ENCODE measurements around the gene PBX3.

The PBX3 gene

GRCh38 chr9:125959951-125960619 is 212.9 kb downstream of the PBX3 start:
- TF ChIP-seq CTCF (conservative IDR thresholded peaks at IDR 0.05) (no peak), ZFX (IDR thresholded peaks at IDR 0.05) (no peak)
- H3K27ac ChIP-seq, result no peak overlapping the region

DNA sequence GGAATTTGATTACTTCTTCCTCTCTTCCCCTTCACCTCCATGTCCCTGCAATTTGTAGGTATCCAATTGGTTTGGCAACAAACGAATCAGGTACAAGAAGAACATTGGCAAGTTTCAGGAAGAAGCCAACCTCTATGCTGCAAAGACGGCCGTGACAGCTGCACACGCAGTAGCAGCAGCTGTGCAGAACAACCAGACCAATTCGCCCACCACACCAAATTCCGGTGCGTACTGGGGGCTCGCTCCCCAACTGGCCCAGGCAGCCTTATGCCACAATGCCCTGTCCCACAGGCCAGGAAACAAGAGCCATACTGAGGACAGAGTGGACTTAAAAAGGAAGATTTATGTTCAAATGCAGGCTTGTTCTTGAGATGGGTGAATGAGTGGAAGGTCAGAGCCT is 213.5 kb downstream of the PBX3 start:
- TF ChIP-seq ZFX (IDR thresholded peaks at IDR 0.05), result no peak
- no peak for TF ChIP-seq CTCF (conservative IDR thresholded peaks at IDR 0.05)
- H3K27ac ChIP-seq, result no peak overlapping the region

GRCh38 chr9:125961072-125961471 is 213.9 kb downstream of the PBX3 start:
- H3K27ac ChIP-seq, result no peak overlapping the region
- TF ChIP-seq CTCF (conservative IDR thresholded peaks at IDR 0.05), result no peak
- no peak for TF ChIP-seq ZFX (IDR thresholded peaks at IDR 0.05)

DNA sequence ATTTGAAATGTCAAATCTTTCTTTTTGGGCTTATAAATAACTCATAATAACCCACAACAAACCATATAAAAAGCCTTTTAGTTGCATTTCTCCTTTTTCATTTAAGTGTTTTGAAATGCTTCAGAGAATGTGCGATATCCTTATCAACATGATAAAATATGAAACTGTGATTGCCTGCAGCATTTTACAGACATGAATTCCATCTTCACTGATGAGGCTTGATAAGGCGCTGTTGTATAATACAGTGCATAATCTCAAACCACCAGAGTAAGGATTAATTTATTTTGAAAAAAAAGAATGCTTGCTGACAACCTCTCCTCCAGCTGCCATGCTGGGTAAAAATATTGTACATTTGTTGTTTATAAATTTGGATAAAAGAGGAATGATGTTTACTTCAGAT is 216.8 kb downstream of the PBX3 start:
- TF ChIP-seq ZFX (IDR thresholded peaks at IDR 0.05) (no peak), CTCF (conservative IDR thresholded peaks at IDR 0.05) (no peak)
- H3K27ac ChIP-seq, result no peak overlapping the region

GRCh38 chr9:125964702-125965225 is 217.6 kb downstream of the PBX3 start:
- no peak for TF ChIP-seq ZFX (IDR thresholded peaks at IDR 0.05)
- no peak for TF ChIP-seq CTCF (conservative IDR thresholded peaks at IDR 0.05)

DNA sequence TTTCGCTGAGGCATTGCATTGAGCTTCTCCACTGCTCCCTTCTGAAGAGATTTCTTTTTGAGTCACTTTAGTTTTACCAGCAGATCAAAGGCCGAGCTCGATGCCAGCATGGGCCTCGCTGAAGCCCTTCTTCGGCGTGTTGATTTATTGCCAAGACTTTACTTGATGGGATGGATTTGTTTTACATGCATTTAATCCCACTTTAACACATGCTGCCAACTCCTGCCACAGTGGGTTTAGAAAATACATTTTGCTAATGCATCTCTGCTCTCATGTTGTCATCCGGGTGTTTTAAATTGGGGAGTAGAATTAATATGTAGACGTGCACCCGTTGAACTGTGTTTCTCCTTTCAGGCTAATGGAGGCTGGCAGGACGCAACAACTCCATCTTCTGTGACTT is 218.3 kb downstream of the PBX3 start:
- no peak overlapping the region for H3K27ac ChIP-seq
- no peak for TF ChIP-seq ZFX (IDR thresholded peaks at IDR 0.05)
- TF ChIP-seq CTCF (conservative IDR thresholded peaks at IDR 0.05), result no peak

More at GRCh38 chr9:125964702-125965225, 217.6 kb downstream of the PBX3 start:
- H3K27ac ChIP-seq, result no peak overlapping the region

- no peak overlapping the region for H3K27ac ChIP-seq
- TF ChIP-seq CTCF (conservative IDR thresholded peaks at IDR 0.05) (no peak), ZFX (IDR thresholded peaks at IDR 0.05) (no peak)
Observed at GRCh38 chr9:125966466-125966865, 219.3 kb downstream of the PBX3 start.

Measured in C4-2B (cell line).